Brain microvascular endothelial cell (primary cell): ENCODE data around the gene VAV1.

ENCODE experiments used
- DNase-seq: peaks from one replicate; pipeline ENCODE4 v3.0.0-alpha.2; 2020
- H3K27ac ChIP-seq: fragments of 250-450 bp; sonication (Bioruptor Pico); 2 replicates; pipeline ENCODE4 v1.5.1; 2020; ENCODE audit warnings: mild to moderate bottlenecking, moderate library complexity
- H3K27me3 ChIP-seq: fragments of 250-450 bp; sonication (Bioruptor Pico); replicated peaks from 2 replicates; pipeline ENCODE4 v1.5.1; 2020; ENCODE audit warnings: mild to moderate bottlenecking
- H3K36me3 ChIP-seq: fragments of 250-450 bp; sonication (Bioruptor Pico); replicated peaks from 2 replicates; pipeline ENCODE4 v1.5.1; 2020; ENCODE audit warnings: mild to moderate bottlenecking
- H3K4me3 ChIP-seq: 2 replicates; pipeline ENCODE4 v1.5.1; 2011; ENCODE audit warnings: low read depth, mild to moderate bottlenecking, control low read depth, low read length, moderate library complexity
- CTCF ChIP-seq: IDR thresholded peaks from 2 replicates; pipeline ENCODE4 v1.5.1; 2011; ENCODE audit warnings: low read depth, mild to moderate bottlenecking, moderate library complexity, low read length, control low read depth, inconsistent platforms; ENCODE audit errors: missing control alignments
- in situ Hi-C: cut with HindIII; loops from 2 replicates; pipeline ENCODE4 v1.10.0; 2017; ENCODE audit warnings: low sequenced_read_pairs, low pct_ligation_motif_present

VAV1 gene

DNA sequence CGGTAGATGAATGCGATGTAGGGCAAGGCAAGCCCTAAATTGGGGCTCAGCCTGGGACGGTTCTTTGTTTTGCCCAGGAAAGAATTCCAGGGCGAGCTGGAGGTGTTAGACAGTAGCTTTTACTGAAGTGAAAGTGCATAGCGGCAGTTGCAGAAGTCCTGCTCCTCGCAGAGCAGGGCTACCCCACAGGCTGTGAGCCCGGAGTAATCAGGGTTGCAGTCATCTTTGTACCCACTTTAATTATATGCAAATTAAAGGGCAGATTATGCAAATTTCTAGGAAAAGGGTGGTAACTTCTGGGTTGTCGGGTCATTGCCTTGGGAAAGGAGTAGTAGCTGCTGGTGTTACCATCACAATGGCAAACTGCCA is 30.5 kb downstream of the VAV1 start:
- no peak for TF ChIP-seq CTCF
- H3K4me3 ChIP-seq = no peak overlapping the region
- H3K27me3 ChIP-seq = no peaks in the 10 kb centered on the region
- H3K36me3 ChIP-seq = no peaks in the 10 kb centered on the region
- DNase-seq = no peak
- in situ Hi-C loops = no loop called here
- no peak overlapping the region for H3K27ac ChIP-seq

DNA sequence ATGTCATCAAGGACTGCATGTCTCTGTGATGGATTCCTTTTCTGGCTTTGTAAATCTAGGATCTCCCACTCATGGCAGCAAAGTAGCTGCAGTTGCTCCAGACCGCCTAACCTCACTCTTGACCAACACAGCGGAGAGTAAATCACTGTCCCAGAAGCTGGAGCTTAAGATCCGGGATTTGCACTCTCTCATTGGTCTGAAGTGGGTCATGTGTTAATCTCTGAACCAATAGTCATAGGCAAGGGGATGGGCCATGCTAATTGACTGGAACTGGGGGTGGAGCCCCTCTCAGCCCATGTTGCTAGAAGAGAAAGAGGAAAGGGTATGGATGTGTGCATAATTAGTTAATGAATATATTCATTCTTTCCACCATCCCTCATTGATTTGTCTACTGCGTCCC is 34.0 kb downstream of the VAV1 start:
- TF ChIP-seq CTCF = no peak
- H3K36me3 ChIP-seq = no peaks in the 10 kb centered on the region
- H3K4me3 ChIP-seq = no peak overlapping the region
- no peak for DNase-seq
- H3K27ac ChIP-seq = no peak overlapping the region
- H3K27me3 ChIP-seq = no peaks in the 10 kb centered on the region
- in situ Hi-C loops = no loop called here

DNA sequence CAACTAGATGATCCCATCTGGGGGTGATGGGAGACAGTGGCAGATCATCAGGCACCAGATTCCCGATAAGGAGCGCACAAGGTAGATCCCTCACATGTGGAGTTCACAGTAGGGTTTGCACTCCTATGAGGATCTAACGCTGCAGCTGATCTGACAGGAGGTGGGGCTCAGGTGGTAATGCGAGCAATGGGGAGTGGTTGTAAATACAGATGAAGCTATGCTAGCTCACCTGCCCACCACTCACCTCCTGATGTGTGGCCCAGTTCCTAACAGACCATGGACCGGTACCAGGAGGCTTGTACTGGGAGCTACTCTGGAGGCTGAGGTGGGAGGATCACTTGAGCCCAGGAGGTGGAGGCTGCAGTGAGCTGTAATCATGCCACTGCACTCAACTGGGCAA is 34.8 kb downstream of the VAV1 start:
- no peaks in the 10 kb centered on the region for H3K36me3 ChIP-seq
- in situ Hi-C loops = no loop called here
- H3K27me3 ChIP-seq = no peaks in the 10 kb centered on the region
- no peak overlapping the region for H3K27ac ChIP-seq
- no peak for DNase-seq
- H3K4me3 ChIP-seq = no peak overlapping the region
- no peak for TF ChIP-seq CTCF

DNA sequence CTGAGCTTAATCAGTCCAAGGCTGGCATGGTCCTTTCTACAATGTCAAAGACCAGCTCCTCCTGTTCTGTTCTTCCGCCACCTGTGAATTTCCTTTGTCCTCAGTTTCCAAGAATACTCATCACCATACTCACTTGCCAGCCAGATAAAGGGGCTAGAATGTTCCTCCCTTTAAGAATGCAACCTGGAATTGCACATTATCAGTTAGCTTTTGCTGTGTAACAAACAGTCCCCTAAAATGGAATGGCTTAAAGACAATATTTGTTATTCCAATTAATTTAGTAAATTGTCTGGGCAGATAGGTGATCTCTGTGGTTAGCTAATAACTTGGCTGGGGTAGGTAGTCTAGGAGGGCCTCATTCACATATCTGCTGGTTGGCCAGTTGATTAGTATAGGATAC is 36.0 kb downstream of the VAV1 start:
- Histone ChIP-seq H3K4me3 (no peak overlapping the region), H3K36me3 (no peaks in the 10 kb centered on the region), H3K27me3 (no peaks in the 10 kb centered on the region), H3K27ac (no peak overlapping the region)
- no peak for TF ChIP-seq CTCF
- no peak for DNase-seq
- in situ Hi-C loops = no loop called here

DNA sequence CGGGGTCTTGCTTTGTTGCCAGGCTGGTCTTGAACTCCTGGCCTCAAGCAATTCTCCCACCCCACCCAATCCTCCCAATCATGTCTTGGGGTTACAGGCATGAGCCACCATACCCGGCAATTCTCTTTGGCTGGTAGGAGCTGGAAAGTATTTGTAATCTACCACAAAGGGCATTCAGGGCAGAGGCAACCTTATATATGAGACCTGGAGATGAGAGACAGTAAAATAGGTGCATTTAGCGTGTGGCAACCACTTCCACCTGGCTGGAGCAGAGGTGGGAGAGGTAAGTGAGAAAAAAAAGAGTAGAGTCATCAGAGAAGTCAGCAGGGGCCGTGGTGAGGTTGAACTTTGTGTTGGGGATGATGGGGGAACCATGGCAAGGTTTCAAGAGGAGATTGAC is 36.8 kb downstream of the VAV1 start:
- Histone ChIP-seq H3K36me3 (no peaks in the 10 kb centered on the region), H3K4me3 (no peak overlapping the region), H3K27ac (no peak overlapping the region), H3K27me3 (no peaks in the 10 kb centered on the region)
- DNase-seq = no peak
- TF ChIP-seq CTCF = no peak
- in situ Hi-C loops = no loop called here

DNA sequence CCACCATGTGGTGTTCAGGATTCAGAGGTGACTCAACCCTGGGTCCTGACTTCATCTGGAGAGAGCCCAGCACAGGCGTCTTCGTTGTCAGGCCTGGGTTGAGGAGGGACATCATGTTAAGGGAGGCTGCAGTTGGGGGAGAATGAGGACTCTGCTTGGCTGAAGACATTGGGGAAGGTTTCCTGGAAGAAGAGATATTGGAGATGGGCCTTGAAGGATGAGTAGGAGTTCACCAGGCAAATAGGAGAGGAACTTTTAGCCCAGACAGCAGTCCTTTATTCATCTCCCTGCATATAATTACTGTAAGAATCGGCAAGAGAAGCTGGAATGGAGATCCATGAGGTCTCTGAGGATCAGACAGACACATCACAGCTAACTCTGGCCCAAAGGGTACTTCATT is 38.9 kb downstream of the VAV1 start:
- no peak for TF ChIP-seq CTCF
- H3K27me3 ChIP-seq = no peaks in the 10 kb centered on the region
- in situ Hi-C loops = no loop called here
- H3K4me3 ChIP-seq = no peak overlapping the region
- no peaks in the 10 kb centered on the region for H3K36me3 ChIP-seq
- no peak overlapping the region for H3K27ac ChIP-seq
- no peak for DNase-seq
